Measurements from ENCODE around the gene INTS1.

Gene INTS1

GRCh38 chr7:1468643-1469298, 35.4 kb downstream of the INTS1 start:
- no peak for TF ChIP-seq CTCF (IDR thresholded peaks at IDR 0.05; ENCODE audit: borderline replicate concordance, insufficient read depth, low read depth, low read length)
- H3K4me3 ChIP-seq (ENCODE audit: low read depth, low read length), result no peak overlapping the region

- TF ChIP-seq CTCF (IDR thresholded peaks at IDR 0.05; ENCODE audit: borderline replicate concordance, insufficient read depth, low read depth, low read length), result no peak
- no peak overlapping the region for H3K4me3 ChIP-seq (ENCODE audit: low read depth, low read length)
Observed at GRCh38 chr7:1468203-1468602, 36.0 kb downstream of the INTS1 start.

- no peak for TF ChIP-seq CTCF (IDR thresholded peaks at IDR 0.05; ENCODE audit: borderline replicate concordance, insufficient read depth, low read depth, low read length)
Observed at GRCh38 chr7:1466524-1467271, 37.5 kb downstream of the INTS1 start.

GRCh38 chr7:1464694-1465093, 39.5 kb downstream of the INTS1 start:
- TF ChIP-seq CTCF (IDR thresholded peaks at IDR 0.05; ENCODE audit: borderline replicate concordance, insufficient read depth, low read depth, low read length), result no peak
- H3K4me3 ChIP-seq (ENCODE audit: low read depth, low read length), result no peak overlapping the region

More at GRCh38 chr7:1466524-1467271, 37.5 kb downstream of the INTS1 start:
- H3K4me3 ChIP-seq (ENCODE audit: low read depth, low read length), result no peak overlapping the region

- no peak for TF ChIP-seq CTCF (IDR thresholded peaks at IDR 0.05; ENCODE audit: borderline replicate concordance, insufficient read depth, low read depth, low read length)
- no peak overlapping the region for H3K4me3 ChIP-seq (ENCODE audit: low read depth, low read length)
Observed at GRCh38 chr7:1463676-1464223, 40.4 kb downstream of the INTS1 start.

GRCh38 chr7:1461646-1462375, 42.4 kb downstream of the INTS1 start:
- no peak overlapping the region for H3K4me3 ChIP-seq (ENCODE audit: low read depth, low read length)
- TF ChIP-seq CTCF (IDR thresholded peaks at IDR 0.05; ENCODE audit: borderline replicate concordance, insufficient read depth, low read depth, low read length), result no peak
